ENCODE data around the gene VWA7. TPM values are rescaled to one million over a fixed set of nuclear protein-coding genes. Genes with fewer than 3 reads are reported as not detected.
A peak's percentile ranks its signal among the peaks of the same experiment; 100 is the strongest.

VWA7 gene
- polyA plus RNA-seq, 4 donors = 1.5 to 11.1 (median 5.5) TPM

GRCh38 chr6:31761343-31761742, 15.8 kb downstream of the VWA7 start:
- no peak for DNase-seq (ENCODE audit: low read depth in 4 of 4, low spot score in 3 of 4)

GRCh38 chr6:31760790-31761189, 16.3 kb downstream of the VWA7 start:
- DNase-seq (ENCODE audit: low read depth in 4 of 4, low spot score in 3 of 4) = no peak

- DNase-seq (ENCODE audit: low read depth in 4 of 4, low spot score in 3 of 4) = no peak
Observed at GRCh38 chr6:31758281-31758680, 18.8 kb downstream of the VWA7 start.

- no peak for DNase-seq (ENCODE audit: low read depth in 4 of 4, low spot score in 3 of 4)
Observed at GRCh38 chr6:31752739-31753319, 24.3 kb downstream of the VWA7 start.

- no peak for DNase-seq (ENCODE audit: low read depth in 4 of 4, low spot score in 3 of 4)
Observed at GRCh38 chr6:31750411-31751022, 26.6 kb downstream of the VWA7 start.

- DNase-seq (ENCODE audit: low read depth in 4 of 4, low spot score in 3 of 4) = no peak
Observed at GRCh38 chr6:31749301-31750036, 27.7 kb downstream of the VWA7 start.

- no peak for DNase-seq (ENCODE audit: low read depth in 4 of 4, low spot score in 3 of 4)
Observed at GRCh38 chr6:31744422-31744821, 32.7 kb downstream of the VWA7 start.

GRCh38 chr6:31742894-31743293, 34.2 kb downstream of the VWA7 start:
- DNase-seq (ENCODE audit: low read depth in 4 of 4, low spot score in 3 of 4) = no peak

- DNase-seq (ENCODE audit: low read depth in 4 of 4, low spot score in 3 of 4) = no peak
Observed at GRCh38 chr6:31741815-31742214, 35.3 kb downstream of the VWA7 start.

- no peak for DNase-seq (ENCODE audit: low read depth in 4 of 4, low spot score in 3 of 4)
Observed at GRCh38 chr6:31740397-31741223, 36.5 kb downstream of the VWA7 start.

- peak; percentile 98 to 99 (median 99) for DNase-seq (ENCODE audit: low read depth in 4 of 4, low spot score in 3 of 4)
Observed at GRCh38 chr6:31739639-31740396, 37.3 kb downstream of the VWA7 start, which contains the start of gene MSH5. MSH5 (plus strand) TSS chr6:31740005; CDS start chr6:31740467, 462 bp downstream.

GRCh38 chr6:31737991-31738979, 38.8 kb downstream of the VWA7 start:
- peak in 1 of 4 donors; percentile 72 for DNase-seq (ENCODE audit: low read depth in 4 of 4, low spot score in 3 of 4)

GRCh38 chr6:31737315-31737990, 39.7 kb downstream of the VWA7 start:
- DNase-seq (ENCODE audit: low read depth in 4 of 4, low spot score in 3 of 4) = peak in 1 of 4 donors; percentile 65

GRCh38 chr6:31736768-31737314, 40.3 kb downstream of the VWA7 start:
- DNase-seq (ENCODE audit: low read depth in 4 of 4, low spot score in 3 of 4) = no peak

- peak in 1 of 4 donors; percentile 54 for DNase-seq (ENCODE audit: low read depth in 4 of 4, low spot score in 3 of 4)
Observed at GRCh38 chr6:31736021-31736767, 40.9 kb downstream of the VWA7 start, which contains the start of gene CLIC1. CLIC1 (minus strand) TSS chr6:31736530; CDS start chr6:31736300, 230 bp downstream.

- peak in 1 of 4 donors; percentile 39 for DNase-seq (ENCODE audit: low read depth in 4 of 4, low spot score in 3 of 4)
Observed at GRCh38 chr6:31734821-31735406, 42.2 kb downstream of the VWA7 start.

All from left renal pelvis (tissue), 4 donors.